LNCaP clone FGC (cell line): Measurements from ENCODE around the gene KIAA1143.

ENCODE experiments used
- DNase-seq: peaks from one replicate; pipeline ENCODE4 v3.0.0-alpha.2; 2011; ENCODE audit warnings: low read depth
- H3K4me3 ChIP-seq: 2 replicates; pipeline ENCODE4 v1.5.1; 2011; ENCODE audit warnings: mild to moderate bottlenecking, low read depth, low read length, control low read depth
- TF ChIP-seq, protein P1 (sequence below): IDR thresholded peaks from 2 replicates; pipeline ENCODE4 v1.5.1; 2012; ENCODE audit warnings: mild to moderate bottlenecking; ENCODE audit not compliant: control insufficient read depth, insufficient read depth; ENCODE audit errors: extremely low read depth

KIAA1143 gene

DNA sequence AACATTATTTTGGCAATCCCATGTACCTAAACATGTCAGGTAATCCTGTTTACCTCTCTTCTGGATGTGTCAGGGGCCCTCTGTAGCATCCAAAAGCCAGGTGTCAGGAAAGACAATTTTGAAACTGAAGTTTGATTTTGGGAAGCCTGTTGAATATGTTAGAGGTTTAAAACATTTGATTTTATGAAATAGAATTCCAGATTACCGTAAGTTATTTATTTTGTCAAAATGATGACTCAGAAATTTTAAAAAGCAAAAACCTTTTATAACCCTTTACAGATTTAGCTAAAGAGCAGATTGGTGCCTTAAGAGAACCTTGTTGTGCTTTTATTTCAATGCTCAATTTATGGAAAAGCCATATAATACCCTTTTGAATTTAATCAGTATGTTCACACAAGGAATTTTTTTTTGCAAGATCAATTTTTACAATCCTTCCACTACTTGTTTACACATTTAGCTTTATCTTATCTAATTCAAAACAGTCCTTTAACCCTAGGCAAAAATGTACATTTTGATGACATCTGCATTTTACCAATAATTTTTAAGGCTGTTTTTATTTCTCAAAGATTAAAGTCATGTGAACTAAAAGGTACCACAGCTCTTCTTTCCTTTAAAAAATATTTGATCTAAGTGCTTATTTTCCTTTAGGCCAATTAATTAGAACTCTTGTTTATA lies 10.1 kb upstream of the KIAA1143 start:
- TF ChIP-seq, protein P1, sequence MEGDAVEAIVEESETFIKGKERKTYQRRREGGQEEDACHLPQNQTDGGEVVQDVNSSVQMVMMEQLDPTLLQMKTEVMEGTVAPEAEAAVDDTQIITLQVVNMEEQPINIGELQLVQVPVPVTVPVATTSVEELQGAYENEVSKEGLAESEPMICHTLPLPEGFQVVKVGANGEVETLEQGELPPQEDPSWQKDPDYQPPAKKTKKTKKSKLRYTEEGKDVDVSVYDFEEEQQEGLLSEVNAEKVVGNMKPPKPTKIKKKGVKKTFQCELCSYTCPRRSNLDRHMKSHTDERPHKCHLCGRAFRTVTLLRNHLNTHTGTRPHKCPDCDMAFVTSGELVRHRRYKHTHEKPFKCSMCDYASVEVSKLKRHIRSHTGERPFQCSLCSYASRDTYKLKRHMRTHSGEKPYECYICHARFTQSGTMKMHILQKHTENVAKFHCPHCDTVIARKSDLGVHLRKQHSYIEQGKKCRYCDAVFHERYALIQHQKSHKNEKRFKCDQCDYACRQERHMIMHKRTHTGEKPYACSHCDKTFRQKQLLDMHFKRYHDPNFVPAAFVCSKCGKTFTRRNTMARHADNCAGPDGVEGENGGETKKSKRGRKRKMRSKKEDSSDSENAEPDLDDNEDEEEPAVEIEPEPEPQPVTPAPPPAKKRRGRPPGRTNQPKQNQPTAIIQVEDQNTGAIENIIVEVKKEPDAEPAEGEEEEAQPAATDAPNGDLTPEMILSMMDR = no peak
- no peak overlapping the region for H3K4me3 ChIP-seq
- no peak for DNase-seq

DNA sequence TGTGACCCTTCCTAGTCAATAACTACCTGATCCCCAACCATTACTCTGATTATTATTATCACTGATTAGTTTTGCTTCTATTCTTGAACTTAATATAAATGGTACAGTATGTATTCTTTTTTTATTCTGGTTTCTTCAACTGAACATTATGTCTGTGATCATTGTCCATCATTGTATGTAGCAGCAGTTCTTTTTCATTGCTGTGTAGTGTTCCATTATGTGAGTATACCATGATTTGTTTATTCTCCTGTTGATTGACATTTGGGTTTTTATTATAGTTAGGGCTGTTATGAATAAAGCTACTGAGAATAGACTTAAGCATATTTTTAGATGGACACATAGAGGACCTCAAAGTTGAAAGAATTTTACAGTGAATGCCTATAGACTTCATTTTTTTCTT lies 2.8 kb upstream of the KIAA1143 start:
- no peak for DNase-seq
- H3K4me3 ChIP-seq = no peak overlapping the region
- TF ChIP-seq, protein P1 = no peak

DNA sequence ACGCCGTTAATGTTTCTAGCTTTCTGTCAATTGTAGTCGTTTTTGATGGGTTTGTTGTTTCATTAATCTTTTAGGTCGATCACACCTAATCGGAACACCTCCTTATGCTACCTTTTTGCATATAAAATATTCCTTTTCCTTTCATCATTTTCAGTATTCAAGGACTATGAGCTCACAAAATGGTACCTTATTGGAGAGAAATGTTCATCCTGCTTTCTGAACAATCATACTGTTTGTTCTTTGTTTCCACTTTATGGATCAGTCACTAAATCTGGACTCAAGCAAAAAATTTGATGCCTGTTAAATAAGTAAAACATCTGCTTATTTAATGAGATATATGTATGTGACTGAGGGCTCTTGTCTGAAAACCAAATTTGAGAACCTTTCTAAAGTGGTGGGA lies 1.3 kb upstream of the KIAA1143 start:
- H3K4me3 ChIP-seq = peak overlapping the region; percentile 97
- DNase-seq = no peak
- TF ChIP-seq, protein P1 = no peak

DNA sequence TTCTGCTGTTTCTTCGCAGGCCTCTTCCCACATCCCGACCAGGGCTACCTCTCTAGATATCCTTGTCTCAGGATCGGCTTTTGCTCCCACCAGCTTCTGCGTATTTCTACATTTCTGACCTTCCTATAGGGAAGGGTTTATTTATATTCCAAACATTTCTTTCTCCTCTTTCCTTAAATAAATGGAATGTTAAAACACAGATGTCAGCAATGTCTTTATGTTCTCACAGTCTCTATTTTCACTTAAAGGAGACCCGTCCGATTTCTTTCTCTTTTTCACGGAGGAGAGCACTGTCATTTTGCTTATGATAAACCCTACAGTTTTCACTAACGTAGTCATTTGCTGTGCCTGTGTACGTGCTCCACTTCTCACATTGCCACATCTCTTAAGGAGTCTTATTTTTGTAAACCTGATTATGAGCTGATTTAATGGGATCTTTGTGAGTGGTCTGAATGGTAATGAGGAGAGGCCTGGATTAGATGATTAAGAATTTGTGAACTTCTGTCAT lies 805 bp upstream of the KIAA1143 start:
- no peak for DNase-seq
- TF ChIP-seq, protein P1 = no peak

DNA sequence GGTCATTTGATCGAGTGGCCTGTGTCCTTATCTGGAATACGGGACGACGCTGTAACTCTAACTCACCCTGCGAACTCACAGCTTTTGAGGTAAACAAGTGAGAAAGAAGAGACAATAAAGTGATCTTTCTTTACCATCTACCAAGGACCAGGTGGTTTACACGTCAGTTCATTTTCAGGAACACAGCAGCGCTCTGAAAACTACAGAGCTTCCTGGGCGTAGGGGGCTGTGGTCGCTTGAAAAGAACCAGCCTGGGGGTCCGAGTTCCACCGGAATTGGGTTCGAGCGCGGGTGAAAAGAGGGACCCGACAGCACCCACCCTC lies 357 bp downstream of the KIAA1143 start:
- DNase-seq = no peak
- peak overlapping the region; percentile 97 for H3K4me3 ChIP-seq
- TF ChIP-seq, protein P1 = no peak

More for the DNA sequence above, 805 bp upstream of the KIAA1143 start:
- H3K4me3 ChIP-seq = peak overlapping the region; percentile 97

DNA sequence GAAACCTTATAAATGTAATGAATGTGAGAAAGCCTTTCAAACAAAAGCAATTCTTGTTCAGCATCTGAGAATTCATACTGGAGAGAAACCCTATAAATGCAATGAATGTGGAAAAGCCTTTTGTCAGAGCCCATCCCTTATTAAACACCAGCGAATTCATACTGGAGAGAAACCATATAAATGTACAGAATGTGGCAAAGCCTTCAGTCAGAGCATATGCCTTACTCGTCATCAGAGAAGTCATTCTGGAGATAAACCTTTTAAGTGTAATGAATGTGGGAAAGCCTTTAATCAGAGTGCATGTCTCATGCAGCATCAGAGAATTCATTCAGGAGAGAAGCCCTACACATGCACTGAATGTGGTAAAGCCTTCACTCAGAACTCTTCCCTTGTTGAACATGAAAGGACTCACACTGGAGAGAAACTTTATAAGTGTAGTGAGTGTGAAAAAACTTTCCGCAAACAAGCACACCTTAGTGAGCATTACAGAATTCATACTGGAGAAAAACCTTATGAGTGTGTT lies 26.7 kb downstream of the KIAA1143 start:
- TF ChIP-seq, protein P1 = no peak
- H3K4me3 ChIP-seq = no peak overlapping the region
- DNase-seq = no peak

DNA sequence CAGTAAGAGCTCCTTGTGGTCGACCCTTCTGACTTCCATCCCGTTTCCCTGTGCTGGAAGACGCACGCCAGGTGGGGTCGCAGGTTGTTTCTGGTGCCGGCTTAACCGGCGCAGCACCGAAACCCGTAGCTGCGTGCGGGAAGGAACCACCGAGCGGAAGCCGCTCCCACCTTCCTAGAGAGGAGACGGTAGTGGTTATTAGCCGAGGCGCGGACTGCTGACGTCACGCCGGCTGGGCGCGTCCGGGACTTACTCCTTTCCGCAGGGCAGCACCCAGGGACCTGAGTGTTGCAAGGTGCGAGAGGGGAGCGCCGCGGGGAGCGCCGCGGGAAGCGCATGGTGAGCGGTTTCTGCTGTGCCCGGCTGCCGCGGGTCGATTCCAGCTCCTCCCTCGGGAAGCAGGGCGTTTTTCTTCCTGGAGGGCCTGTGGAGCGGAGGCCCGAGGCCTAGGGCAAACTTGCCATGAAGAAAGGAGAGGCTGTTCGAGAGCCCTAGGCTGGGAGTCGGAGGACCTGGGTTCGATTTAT lies 32.0 kb downstream of the KIAA1143 start, which contains the start of gene ZNF501:
ZNF501 (plus strand) TSS at position 252 of the 527 bp plus-strand sequence. CDS start 4,787 bp downstream, outside the sequence.
- TF ChIP-seq, protein P1 = no peak
- H3K4me3 ChIP-seq = peak within 1 kb of the TSS; percentile 67
- DNase-seq = peak; percentile 65
